ENCODE results near the gene CHST11.

DNA sequence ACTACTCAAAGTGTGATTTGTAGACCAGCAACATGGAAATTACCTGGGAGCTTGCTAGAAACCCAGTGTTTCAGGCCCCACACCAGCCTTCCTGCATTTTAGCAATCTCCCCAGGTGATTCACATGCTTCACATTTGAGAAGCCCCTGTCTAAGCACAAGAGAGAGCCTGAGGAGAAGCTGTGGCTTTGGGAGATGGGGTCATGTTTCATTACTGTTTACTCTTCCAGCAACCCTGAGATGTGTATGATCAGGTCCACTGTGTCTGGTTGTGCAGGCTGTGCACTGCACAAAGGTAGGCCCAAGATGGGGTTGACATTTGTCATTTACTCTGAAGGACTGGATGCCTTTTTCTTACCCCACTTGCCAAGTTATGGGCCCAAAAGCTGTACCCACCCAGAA lies 311.3 kb downstream of the CHST11 start:
- TF ChIP-seq, protein P1, sequence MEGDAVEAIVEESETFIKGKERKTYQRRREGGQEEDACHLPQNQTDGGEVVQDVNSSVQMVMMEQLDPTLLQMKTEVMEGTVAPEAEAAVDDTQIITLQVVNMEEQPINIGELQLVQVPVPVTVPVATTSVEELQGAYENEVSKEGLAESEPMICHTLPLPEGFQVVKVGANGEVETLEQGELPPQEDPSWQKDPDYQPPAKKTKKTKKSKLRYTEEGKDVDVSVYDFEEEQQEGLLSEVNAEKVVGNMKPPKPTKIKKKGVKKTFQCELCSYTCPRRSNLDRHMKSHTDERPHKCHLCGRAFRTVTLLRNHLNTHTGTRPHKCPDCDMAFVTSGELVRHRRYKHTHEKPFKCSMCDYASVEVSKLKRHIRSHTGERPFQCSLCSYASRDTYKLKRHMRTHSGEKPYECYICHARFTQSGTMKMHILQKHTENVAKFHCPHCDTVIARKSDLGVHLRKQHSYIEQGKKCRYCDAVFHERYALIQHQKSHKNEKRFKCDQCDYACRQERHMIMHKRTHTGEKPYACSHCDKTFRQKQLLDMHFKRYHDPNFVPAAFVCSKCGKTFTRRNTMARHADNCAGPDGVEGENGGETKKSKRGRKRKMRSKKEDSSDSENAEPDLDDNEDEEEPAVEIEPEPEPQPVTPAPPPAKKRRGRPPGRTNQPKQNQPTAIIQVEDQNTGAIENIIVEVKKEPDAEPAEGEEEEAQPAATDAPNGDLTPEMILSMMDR (IDR thresholded peaks at IDR 0.05; ENCODE audit: low read depth, low read length, poor library complexity, severe bottlenecking), result no peak
- no peak for TF ChIP-seq EZH2phosphoT487 (IDR thresholded peaks at IDR 0.05; ENCODE audit: borderline replicate concordance, low read length)

Measured in DOHH2 (cell line).